Activated naive CD4-positive, alpha-beta T cell treated with anti-CD3 and anti-CD28 coated beads, Interleukin-2, amount 50 U/mL, for 16 hours (primary cell): ENCODE data around the gene TMEM72.
"Not testable (repeated sequence)": the region's sequence is repeated elsewhere in the genome, so short reads cannot be mapped to it uniquely, and the experiment has no call there.

Experiments
- DNase-seq: peaks from one replicate; pipeline ENCODE4 v3.0.0-alpha.2; 2020

The TMEM72 gene

DNA sequence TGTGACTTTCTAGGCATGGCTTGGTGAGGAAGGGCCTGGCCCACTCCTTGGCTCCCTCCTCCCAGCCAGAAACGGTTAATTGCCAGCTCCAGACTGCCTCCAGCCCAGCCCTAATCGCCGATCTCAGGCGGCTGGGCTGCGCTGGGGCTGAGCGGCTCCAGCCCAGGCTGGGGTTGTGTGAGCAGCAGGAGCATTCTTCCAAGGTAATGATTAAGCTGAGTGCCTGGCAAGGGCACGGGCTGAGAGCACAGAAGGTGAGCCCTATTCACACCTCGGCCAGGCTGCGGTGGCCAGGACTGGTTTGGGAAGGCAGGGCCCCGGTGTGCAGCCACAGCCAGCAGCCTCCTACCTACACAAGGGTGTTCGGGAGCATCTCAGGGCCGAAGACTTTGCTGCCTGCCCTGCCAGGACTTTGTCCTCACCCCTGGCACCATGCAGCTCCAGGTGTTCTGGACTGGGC lies at the start of gene TMEM72:
TMEM72 (plus strand) TSS at position 257 of the 460 bp plus-strand sequence; CDS start at position 433, 176 bp downstream.
- no peak for DNase-seq

DNA sequence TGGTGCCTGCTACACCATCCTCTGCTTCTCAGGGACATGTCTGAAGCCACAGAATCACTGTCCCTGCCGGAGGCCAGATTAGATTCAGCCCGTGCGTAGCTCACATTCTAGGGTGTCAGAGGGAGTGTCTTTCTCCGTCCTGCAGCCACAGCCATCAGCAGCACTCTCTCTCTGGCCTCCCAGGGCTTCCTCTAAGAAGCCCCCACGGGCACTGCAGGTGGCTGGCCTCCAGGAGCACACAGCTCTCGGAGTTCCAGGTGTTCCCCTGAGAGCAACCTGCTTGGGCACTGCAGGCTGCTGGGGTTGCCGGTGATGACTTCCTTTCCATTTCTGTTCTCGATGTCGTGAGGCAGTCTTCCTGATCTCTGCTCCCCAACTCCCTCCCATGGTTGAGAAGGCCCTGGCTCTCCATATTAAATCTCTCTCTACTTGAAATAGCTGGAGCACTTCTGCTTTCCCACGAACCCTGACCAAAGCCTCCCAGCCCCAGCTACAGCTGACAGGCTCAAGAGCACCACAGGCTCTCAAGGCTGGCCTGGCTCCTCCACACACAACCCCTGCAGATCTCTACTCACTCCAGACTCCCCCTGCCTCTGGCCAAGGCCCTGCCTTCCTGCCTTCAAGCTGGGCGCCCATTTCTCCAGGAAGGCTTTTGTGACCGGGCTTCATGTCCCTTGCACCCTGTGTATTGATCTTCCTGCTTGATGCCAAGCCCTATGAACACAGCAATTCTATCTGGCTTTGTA lies 49.0 kb upstream of the TMEM72 start:
- DNase-seq: no peak

DNA sequence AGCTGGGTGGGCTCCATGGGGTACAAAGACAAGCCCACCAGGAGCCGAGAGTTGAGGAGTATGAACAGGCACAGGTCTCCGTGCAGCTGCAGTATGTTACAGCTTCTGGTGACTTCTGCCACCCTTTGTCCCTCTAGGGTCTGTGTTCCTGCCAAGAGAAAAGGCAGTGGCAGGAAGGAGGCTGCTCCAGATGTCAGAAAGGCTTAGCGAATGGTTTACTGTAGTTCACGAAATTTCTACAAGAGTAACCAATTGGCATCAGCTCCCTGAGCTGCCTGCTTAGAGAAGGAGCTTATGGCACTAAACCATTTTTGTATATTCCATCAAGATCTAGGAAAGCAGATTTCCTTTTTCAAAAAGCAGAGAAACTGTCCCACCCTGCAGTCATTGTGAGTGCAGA lies 48.2 kb upstream of the TMEM72 start:
- no peak for DNase-seq

GRCh38 chr10:44863344-44864047 lies 47.6 kb upstream of the TMEM72 start:
- DNase-seq: no peak

- peak; percentile 28 for DNase-seq
Measured at GRCh38 chr10:44864051-44864450, 47.1 kb upstream of the TMEM72 start.

DNA sequence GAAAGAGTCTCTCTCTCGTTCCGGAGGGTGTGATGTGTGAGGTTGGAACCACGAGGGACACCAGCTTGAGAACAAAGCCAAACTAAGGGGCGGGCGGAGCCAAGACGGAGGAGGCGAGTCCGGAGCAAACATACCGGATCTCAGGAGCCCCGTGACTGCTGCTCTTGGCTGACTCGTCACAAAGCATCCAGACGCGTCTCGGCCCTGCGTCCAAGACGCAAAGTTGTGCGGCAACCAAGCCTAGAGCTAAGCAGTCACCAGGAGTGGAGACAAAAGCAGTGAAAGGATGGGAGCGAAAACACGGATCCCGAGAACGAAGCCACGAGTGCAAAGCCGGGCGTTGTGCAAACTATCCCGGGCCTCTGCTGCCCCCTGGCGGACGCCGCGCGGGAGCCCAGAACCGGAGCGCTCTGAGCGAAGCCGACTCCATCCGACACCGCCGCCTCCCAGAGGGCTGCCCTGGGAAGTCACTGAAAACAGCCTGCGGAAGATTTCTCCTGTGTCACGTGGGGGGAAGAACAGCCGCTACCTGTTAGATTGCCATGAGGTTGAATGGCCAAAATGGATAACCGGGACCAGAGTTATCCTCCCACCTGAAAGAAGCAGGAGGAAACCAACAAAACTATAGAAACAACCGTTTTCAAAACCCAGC lies 46.4 kb upstream of the TMEM72 start:
- peak; percentile 85 for DNase-seq

GRCh38 chr10:44865289-44865671 lies 45.9 kb upstream of the TMEM72 start:
- DNase-seq: no peak

- not testable (repeated sequence) for DNase-seq
Measured at GRCh38 chr10:44866367-44866766, 44.8 kb upstream of the TMEM72 start.

GRCh38 chr10:44870031-44870430 lies 41.1 kb upstream of the TMEM72 start:
- no peak for DNase-seq

GRCh38 chr10:44873160-44873559 lies 38.0 kb upstream of the TMEM72 start:
- DNase-seq: no peak

DNA sequence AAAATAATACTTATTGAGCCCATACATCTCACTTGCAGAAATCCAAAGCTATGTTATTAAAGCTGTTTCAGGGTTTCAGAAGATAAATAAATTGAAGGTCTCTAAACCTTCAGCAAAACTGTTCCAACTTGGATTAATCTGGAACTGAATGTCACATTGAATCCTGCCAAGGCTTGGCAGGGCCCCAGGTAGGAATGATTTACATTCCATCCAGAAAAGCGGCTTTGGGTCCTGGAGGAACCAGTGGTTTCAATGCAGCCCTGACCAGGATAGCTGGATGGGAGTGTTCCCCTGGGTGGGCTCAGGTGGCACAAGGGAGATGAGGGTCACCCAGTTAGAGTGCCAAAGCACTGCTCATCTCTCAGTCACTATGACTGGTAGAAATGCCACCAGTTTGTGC lies 37.0 kb upstream of the TMEM72 start:
- DNase-seq: no peak

DNA sequence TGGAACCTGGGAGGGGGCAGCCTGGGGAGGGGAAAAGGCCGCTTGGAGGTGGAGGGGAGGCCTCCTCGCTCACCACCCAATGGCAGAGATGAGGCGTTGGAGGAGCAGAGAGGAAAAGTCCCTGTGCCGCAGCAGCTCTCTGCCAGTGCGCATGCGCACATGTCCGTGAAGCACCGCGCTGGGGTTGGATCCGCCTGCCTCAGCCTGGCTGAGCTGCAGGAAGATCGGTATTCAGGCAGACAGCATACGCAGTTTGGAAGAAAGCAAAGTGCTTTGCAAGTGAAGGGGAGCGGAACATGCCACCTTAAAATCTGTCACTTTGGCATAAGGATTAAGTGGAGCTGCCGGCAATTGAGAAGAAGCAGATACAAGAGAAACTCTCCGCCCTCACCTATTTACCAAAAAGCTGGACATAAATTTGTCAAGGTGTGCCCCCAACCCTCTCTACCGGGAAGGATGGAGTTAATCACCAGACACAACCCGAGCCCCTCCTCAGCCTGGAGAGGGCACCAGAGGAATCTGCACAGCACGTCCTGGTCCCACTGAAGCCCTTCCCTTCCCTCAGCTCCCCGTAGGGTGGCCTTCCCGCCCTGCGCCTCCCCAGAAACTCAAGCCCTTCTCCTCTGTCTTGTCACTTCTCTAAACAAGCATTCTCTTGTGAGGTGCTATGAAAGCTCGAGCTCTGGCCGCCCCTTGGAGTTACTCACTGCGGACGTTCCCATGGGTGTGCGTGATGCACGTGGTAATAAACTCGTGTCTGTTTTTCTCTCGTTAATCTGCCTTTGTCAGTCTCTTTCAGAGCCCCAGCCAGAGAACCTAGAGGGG lies 32.2 kb upstream of the TMEM72 start:
- peak; percentile 75 for DNase-seq

DNA sequence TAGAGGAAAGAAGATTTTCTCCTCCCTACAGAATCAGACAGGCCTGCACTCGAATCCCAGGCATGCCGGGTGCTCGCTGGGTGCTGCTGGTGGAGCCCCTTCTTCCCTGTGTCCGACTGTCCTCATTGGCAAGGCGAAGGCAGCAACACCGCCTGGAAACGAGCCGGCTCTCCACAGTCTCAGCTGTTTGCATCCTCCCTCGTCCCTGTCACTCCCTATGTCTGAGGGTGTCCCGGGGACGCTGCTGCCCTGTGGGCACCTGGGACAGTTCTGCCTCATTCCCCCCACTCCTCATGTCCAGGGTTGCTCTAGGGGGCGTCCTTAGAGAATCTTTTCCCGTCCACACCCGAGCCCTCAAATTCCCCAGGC lies 31.6 kb upstream of the TMEM72 start:
- DNase-seq: no peak

- DNase-seq: no peak
Measured at GRCh38 chr10:44880090-44880715, 30.9 kb upstream of the TMEM72 start.

- DNase-seq: no peak
Measured at GRCh38 chr10:44881649-44882048, 29.5 kb upstream of the TMEM72 start.

- no peak for DNase-seq
Measured at GRCh38 chr10:44882166-44882720, 28.9 kb upstream of the TMEM72 start.

DNA sequence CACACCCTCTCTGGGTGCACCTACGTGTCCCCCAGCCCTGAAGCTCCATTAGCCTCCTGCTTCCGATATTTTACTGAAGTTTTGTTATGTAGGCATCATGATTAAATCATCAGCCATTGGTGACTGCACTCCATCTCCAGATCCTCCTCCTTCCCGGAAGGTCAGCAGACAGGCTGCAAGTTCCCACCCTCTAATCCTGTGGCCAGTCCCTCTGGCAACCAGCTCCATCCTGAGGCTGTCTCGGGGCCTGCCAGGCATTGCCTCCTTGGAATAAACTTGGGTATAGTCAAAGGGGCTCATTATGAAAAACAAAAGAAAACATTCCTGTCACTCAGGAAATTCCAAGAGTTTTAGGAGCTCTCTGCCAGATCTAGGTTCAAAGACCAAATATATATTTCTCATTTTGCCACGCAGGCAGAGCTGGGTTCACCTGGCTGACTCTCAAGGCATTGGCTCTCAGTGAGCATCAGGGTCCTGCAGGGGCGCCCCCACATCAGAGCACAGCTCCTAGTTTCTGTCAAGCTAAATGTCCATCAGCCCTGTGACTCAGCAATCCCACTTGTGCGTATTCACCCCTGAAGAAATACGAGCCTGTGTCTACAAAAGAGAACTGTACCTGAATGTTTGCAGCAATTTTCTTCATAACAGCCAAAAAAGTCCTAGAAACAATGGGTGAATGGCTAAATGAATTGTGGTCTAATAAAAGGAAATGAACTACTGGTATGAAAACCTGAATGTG lies 27.4 kb upstream of the TMEM72 start:
- DNase-seq: no peak

DNA sequence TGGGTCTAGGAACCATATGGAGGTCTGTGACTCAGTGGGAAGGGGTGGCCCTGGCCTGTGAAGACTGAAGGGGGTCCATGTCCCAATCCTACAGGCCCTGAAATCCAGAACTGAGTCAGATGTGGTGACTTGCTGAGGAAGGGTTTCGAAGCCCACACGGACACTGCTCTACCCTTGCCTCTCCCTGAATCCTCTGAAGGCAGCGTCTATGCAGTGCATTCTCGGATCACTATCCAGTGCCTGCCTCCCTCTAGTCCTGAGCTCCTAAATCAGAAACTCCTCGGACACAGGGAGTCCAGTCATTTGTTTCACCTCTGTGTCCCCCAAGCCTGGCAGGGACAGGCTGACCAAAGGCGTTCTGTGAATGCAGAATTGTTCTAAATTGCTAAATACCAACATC lies 25.4 kb upstream of the TMEM72 start:
- no peak for DNase-seq

- DNase-seq: no peak
Measured at GRCh38 chr10:44886966-44887365, 24.2 kb upstream of the TMEM72 start.

- DNase-seq: no peak
Measured at GRCh38 chr10:44888886-44889285, 22.3 kb upstream of the TMEM72 start.

GRCh38 chr10:44889834-44890233 lies 21.3 kb upstream of the TMEM72 start:
- DNase-seq: no peak
